Activated CD4-positive, alpha-beta T cell treated with anti-CD3 and anti-CD28 coated beads for 48 hours (primary cell): ENCODE data around the gene CBLC.
"Not testable (repeated sequence)": the region's sequence is repeated elsewhere in the genome, so short reads cannot be mapped to it uniquely, and the experiment has no call there.

Experiments
- DNase-seq: peaks from one replicate; pipeline ENCODE4 v3.0.0-alpha.2; 2020

The CBLC gene

DNA sequence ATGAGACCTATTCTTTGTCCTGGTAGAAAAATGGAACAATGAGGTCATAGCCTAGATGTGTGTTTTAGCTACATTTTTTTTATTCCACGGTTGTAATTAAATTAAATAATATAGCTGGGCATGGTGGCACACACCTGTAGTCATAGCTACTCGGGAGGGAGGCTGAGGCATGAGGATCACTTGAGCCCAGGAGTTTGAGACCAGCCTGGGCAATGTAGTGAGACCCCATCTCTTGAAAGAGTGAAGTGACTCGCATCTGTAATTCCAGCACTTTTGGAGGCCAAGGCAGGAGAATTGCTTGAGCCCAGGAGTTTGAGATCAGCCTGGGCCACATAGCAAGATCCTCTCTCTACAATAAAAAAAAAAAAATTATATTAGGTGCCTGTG is 11.7 kb upstream of the CBLC start:
- no peak for DNase-seq

DNA sequence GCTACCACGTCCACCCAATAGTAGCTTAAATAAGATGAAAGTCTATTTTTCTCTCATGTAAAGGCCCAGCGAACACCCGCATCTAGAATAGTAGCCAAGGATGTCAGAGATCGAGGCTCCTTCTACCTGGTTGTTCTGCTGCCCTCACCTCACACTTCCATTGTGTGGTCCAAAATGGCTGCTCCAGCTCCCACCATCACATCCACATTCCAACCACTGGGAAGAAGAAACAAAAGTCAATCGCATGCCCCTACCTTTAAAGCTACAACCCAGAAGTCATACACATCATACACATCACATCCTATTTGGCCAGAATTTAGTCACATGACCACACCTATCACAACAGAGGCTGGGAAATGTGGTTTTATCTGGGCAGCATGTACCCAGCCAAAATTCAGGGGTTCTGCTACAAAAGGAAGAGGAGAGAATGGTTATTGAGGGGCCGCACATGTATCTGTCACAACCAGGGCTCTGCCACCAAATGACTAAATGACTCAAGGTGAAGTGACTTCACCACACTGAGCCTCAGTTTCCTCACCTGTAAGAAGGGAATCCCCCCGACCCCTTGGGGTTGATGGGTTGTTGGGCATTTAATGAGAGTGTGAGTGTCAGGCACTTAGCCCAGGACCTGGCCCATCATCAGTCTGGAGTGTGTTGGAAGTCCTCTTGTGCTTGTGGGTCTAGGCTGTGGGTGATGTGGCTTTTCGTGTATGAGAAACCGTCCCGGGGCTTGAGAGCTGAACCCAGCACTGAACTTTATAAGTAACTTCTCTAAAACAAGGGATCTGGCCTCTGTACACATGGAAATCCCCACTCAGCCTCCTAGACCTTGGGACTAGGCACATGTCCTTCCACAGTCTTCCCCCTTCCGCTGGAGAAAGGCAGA is 10.2 kb upstream of the CBLC start:
- DNase-seq, result no peak

DNA sequence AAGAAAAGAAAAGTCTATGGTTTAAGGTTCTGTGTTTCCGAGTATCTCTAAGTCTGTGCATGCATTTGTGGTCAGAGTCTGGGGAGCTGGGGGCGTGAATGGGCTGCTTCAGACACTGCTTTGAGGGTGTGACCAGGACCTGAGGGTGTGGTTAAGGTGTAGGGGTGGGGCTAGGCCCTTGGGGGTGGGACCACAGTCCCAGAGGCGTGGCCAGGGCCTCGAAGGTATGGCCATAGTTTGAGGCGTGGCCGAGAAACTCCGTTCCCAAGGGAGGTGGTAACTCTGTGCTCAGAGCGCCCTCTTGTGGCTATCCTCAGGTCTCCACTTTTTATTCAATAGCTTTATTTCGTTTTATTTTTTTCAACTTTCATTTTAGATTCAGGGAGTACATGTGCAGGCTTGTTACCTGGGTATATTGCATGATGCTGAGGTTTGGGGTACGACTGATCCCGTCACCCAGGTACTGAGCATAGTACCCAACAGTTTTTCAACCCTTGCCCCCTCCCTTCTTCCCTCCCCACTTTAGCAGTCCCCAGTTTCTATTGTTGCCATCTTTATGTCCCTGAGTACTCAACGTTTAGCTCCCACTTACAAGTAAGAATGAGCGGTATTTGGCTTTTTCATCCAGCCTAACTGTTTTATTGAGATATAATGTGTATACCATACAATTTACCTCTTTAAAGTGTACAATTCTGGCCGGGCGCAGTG is 7.0 kb upstream of the CBLC start:
- DNase-seq, result peak; percentile 98

DNA sequence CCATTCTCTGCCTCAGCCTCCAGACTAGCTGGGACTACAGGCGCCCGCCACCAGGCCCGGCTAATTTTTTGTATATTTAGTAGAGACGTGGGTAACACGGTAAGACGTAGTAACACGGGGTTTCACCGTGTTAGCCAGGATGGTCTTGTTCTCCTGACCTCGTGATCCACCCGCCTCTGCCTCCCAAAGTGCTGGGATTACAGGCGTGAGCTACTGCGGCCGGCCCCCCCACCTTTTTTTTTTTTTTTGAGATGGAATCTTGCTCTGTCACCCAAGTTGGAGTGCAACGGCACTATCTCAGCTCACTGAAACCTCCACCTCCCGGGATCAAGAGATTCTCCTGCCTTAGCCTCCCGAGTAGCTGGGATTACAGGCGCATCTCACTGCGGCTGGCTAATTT is 5.5 kb upstream of the CBLC start:
- DNase-seq, result not testable (repeated sequence)

DNA sequence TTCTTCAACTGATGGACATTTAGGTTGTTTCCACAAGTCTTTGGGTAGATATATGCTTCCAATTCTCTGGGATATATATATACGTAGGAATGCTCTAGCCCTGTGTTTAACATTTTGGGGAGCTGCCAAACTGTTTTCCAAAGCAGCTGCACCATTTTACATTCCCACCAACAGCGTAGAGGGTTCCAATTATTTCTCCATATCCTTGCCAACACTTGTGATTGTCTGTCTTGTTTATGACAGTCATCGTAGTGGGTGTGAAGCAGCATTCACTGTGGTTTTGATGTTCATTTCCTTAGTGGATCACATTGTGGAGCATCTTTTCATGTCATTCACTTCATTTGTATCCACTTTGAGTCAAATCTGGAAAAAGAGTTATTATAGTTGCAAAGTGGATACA is 4.7 kb upstream of the CBLC start:
- no peak for DNase-seq

DNA sequence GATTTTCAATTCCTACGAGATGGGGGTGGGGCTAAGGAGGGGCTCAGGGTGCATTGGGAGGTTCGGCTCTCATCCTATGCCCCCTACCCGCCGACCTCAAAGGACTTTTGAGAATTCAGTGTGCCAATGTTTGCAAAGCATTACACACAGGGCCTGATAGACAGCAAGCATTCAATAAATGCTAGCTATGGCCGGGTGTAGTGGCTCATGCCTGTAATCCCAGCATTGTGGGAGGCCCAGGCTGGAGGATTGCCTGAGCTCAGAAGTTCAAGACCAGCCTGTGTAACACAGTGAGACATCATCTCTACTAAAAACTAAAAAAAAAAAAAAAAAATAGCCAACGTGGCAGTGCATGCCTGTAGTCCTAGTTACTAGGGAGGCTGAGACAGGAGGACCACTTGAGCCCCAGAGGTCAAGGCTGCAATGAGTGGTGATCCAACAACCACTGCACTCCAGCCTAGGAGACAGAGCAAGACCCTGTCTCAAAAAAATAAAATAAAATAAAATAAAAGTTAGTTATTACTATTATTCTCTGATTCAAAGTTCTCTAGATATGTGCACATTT is 1.9 kb upstream of the CBLC start:
- DNase-seq, result no peak

DNA sequence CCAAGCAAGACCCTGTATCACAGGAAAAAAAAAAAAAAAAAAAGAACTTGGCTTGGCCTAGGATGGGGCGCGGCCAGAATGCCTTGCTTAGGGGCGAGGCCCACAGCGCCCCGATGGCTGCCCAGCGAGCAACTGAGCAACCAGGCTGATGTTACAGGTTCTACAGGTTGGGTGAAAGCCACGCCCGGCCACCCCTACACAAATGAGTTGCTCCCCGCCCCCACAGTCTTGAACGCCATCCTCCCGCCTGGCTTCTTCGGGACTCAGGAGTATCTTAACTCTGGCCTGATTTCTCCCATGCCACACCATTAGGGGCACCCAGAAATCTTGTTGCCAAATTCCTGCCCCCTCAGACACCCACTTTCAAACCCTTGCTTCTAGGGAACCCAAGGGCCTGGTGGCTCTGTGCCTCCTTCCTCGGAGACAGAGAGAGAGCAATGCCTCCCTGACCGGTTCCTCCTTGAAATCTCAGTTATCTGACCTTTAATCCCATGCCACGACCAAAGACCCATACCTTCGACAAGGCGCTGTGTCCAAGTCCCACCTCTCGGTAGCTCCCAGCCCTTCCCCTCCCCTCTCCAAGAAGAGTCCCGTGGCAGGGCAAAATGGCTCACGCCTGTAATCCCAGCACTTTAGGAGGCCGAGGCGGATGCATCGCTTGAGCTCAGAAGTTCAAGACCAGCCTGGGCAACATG is 1.1 kb upstream of the CBLC start:
- no peak for DNase-seq

DNA sequence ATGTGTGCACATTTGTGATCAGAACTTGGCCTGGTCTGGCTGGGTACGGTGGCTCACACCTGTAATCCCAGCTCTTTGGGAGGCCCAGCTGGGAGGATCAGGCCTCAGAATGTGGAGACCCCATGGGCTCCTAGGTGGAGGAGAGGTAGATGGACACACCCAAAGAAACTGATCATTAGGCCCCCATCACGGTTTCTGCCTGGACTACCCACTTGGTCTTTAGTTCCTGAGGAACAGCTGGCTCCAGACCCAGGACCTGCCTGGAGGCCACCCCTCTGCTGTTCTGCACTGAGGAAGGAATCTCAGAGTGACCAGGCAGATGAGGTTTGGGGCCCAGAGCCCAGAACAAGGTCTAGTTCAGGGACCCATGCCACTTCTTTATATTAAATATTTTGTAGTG is 1.5 kb downstream of the CBLC start:
- no peak for DNase-seq

DNA sequence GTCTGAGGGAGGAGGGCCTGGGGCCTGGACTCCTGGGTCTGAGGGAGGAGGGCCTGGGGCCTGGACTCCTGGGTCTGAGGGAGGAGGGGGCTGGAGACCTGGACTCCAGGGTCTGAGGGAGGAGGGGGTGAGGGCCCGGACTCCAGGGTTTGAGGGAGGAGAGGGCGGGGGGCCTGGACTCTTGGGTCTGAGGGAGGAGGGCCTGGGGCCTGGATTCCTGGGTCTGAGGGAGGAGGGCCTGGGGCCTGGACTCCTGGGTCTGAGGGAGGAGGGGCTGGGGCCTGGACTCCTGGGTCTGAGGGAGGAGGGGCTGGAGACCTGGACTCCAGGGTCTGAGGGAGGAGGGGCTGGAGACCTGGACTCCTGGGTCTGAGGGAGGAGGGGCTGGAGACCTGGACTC is 4.0 kb downstream of the CBLC start:
- DNase-seq, result not testable (repeated sequence)

DNA sequence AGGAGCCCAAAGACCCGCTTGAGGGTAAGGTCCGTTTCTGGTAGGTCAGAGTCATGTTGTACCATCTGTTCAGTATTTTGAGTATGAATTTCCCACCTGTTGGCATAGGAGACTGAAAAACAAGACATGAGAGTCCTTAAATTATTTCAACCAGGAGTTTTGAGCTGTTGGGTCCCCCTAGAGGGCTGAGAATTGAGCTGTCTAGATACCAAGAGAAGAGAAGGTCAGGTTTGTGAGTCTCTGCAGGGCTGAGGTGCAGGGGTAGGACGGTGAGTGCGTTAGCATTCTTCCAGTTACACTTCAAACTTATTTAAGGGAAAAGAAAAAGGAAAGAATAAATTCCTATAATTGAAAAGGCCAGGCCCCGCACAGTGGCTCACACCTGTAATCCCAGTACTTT is 5.0 kb downstream of the CBLC start:
- no peak for DNase-seq

DNA sequence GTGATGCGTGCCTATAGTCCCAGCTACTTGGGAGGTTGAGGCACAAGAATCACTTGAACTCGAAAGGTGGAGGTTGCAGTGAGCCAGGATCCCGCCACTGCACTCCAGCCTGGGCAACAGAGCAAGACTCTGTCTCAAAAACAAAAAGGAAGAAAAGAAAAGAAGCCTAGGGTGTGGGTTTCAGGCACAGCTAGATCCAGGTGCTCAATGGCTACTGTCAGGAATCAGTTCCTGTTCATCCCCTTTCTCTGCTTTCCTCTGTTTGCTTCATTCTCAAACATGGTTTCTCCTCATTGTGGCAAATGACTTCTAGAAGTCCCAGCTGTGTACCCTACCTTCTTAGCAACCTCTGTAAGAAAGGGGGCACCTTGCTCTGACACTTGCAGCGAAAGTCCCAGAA is 5.9 kb downstream of the CBLC start:
- DNase-seq, result no peak

DNA sequence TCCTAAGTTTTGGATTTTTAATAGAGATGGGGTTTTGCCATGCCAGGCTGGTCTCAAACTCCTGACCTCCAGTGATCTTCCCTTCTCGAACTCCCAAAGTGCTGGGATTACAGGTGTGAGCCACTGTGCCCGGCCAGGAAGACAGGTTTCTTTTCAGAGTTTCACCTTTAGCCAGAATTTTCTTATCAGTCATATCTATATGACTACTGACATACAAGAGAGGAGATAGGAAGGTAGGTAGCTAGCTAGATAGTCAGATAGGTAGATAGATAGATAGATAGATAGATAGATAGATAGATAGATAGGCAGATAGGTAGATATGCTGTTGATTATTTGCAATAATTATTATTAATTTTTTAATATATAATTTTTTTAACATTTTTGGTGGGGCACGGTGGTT is 7.6 kb downstream of the CBLC start:
- DNase-seq, result no peak

DNA sequence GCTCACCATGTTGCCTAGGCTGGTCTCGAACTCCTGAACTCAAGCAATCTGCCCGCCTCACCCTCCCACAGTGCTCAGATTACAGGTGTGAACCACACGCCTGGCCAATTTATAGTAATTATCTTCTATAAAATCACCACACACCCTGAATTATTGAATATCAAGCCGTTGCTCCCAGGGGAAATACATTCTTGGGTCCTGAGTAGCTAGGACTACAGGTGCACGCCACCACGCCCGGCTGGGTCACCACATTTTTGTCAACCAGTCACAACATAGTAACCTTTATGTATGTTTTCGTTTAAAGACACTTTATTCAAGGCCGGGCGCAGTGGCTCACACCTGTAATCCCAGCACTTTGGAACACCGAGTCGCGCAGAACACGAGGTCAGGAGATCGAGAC is 8.3 kb downstream of the CBLC start:
- no peak for DNase-seq

DNA sequence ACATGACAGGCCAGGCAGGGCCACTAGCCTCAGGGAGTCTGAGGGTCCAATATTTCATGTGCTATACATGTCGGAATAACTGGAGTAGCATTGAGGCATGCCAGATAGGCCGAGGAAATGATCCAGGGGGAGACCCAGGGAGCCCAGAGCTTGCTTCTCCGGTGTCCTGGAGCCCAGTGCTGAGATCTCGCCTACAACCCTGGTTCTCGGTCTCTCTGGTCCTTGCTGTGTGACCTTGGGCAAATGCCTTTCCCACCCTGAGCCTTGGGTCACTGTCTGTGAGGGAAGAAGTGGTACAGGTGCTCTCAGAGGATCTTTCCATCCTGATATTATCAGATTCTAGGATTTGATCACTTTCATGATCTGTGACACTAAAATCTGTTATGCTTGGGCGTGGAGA is 11.3 kb downstream of the CBLC start:
- no peak for DNase-seq

DNA sequence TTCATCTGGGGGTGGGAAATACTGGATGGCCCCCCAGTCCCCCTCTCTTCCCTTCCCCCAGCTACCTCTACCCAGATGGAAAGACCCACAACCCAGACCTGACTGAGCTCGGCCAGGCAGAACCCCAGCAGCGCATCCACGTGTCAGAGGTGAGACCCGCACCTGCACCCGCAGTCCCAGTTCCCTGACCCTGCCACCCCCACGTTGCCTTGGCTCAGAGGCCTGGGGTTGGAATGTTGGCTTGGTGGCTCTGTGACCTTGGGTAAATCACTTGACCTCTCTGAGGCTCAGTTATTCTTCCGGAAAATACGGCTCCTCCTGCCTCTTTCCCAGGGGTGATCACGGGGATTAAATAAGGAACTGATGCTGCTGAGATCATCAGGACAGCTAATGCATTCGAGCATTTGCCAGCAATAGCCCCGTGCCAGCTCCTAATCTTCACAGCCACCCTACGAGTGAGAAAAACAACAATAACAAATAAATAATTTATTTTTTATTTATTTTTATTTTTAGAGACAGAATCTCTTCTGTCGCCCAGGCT is 12.3 kb downstream of the CBLC start:
- no peak for DNase-seq

DNA sequence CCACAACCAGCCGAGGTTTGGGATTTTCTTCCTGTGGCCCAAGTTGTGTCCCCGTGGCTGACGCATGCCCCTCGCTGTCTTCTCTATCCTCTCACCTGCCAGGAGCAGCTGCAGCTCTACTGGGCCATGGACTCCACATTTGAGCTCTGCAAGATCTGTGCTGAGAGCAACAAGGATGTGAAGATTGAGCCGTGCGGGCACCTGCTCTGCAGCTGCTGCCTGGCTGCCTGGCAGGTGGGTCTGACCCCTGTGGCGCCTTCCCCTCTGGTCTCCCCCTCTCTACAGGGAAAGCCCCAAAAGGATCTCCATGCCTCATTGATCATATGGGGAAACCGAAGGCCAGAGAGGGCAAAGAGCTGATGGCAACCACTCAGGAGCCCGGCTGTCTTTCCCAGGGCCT is 14.6 kb downstream of the CBLC start:
- no peak for DNase-seq

DNA sequence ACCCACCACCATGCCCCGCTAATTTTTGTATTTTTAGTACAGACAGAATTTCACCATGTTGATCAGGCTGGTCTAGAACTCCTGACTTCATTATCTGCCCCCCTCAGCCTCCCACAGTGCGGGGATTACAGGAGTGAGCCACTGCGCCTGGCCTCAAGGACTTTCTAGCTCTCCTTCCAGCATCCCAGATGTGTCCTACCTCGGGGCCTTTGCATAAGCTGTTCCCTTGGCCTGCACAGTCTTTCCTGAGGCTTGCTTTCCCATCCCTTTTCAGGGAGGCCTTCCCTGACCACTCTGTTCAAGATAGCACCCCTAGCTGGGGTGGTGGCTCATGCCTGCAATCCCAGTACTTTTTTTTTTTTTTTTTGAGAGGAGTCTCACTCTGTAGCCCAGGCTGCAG is 16.9 kb downstream of the CBLC start:
- no peak for DNase-seq

DNA sequence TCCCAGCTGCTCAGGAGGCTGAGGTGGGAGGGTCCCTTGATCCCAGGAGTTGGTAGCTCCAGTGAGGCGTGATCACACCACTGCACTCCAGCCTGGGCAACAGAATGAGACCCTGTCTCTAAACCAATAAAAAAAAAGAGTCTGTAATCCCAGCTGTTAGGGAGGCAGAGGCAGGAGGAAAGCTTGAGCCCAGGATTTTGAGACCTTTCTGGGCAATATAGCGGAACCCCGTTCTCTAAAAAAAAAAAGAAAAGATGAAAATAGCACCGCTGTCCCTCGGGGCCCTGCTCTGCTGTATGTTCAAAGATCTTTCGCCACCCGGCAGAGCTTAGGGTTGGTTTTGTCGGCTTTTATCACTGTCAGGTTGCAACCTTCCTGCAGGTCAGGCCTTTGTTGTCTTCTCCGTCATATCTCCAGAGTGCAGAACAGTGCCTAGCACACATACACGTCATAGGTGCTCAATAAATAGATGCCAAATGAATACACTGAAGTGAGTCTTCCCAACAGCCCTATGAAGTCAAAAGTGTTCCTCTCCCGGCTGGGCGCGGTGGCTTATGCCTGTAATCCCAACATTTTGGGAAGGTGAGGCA is 17.8 kb downstream of the CBLC start:
- DNase-seq, result no peak

DNA sequence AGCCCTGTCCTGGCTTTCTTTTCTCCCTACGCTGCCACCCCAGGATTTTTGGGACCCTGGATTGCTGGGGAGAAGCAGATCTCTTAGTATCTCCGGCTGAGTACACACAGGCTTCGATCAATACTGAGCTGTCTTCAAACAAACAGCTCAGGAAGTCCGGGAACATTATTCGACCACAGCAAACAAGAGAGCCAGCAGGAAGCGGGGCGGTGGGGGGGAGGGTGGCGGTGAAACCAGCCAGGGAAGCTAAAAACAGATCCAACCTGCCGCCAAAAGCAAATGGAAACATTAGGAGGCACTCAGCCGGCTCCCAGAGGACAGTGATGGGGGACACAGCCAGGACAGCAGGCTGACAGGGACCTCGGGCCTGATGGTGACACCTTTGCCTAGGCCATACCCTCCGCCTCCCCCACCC is 19.0 kb downstream of the CBLC start:
- no peak for DNase-seq

DNA sequence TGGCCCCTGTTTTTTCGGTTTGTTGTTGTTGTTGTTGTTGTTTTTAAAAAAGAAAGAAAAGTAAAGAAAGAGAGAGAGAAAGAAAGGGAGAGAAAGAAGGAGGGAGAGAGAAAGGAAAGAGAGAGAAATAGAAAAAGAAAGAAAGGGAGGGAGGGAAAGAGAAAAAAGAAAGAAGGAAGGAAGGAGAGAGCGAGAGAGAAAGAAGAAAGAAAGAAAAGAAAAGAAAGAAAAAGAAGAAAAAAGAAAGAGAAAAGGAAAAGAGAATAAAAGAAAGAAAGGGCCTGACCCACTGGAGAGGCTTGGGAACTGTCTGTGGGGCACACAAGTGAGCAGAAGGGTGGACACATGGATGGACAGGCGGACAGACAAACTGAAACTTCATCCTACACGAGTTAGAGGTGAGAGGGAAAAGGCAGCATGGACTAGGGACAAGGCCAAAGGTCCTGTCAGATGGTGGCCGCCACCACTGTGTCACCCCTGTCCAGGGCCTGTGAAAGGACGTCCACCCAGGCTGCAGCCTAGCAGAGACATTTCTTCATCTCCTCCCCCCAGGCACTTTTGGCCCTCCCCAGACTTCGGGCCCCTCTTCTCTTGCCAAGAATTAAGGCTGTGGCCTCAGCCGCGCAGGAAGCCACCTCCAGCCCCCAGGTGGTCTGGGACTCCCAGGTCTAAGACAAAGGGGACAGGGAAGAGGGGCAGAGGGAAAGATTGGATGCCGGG is 22.1 kb downstream of the CBLC start:
- no peak for DNase-seq

DNA sequence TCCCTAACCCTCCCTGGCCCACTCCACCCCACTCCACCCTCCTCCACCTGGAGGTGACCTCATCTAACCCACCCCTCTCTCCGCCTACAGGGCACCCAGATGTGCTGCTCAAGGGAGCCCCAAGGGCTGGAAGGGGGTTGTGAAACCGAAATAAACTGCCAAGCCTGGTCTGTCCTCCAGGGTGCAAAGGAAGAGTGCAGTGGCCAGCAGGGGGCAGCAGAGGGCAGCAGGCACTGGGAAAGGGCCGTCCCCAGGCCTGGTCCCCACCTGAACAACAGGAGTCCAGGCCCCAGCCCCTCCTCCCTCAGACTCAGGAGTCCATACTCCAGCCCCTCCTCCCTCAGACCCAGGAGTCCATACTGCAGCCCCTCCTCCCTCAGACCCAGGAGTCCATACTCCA is 22.8 kb downstream of the CBLC start:
- DNase-seq, result peak; percentile 91
